ENCODE data around the gene FGGY.

FGGY gene

GRCh38 chr1:59788825-59789224 is 491.9 kb downstream of the FGGY start:
- in situ Hi-C loops (cut with MboI; ENCODE audit: low sequenced_read_pairs), result no loop called here

GRCh38 chr1:59798600-59798999 is 501.7 kb downstream of the FGGY start:
- in situ Hi-C loops (cut with MboI; ENCODE audit: low sequenced_read_pairs), result no loop called here

- in situ Hi-C loops (cut with MboI; ENCODE audit: low sequenced_read_pairs), result no loop called here
Observed at GRCh38 chr1:59803458-59804038, 506.7 kb downstream of the FGGY start.

GRCh38 chr1:59804301-59804700 is 507.4 kb downstream of the FGGY start:
- in situ Hi-C loops (cut with MboI; ENCODE audit: low sequenced_read_pairs), result no loop called here

- in situ Hi-C loops (cut with MboI; ENCODE audit: low sequenced_read_pairs), result no loop called here
Observed at GRCh38 chr1:59805554-59805953, 508.7 kb downstream of the FGGY start.
